Heart left ventricle (tissue), 13 donors: ENCODE measurements around the gene PAGE2.

Source experiments
- POLR2A ChIP-seq, 2 donors: fragments of 450-650 bp; IDR thresholded peaks; one replicate each; pipeline ENCODE4 v1.6.1; 2017; ENCODE audit warnings: antibody characterized with exemption in 2 of 2, mild to moderate bottlenecking in 2 of 2, moderate library complexity in 2 of 2
- TF ChIP-seq, protein P1 (sequence below), 12 donors: fragments of 200-600 bp; sonication (generic) in 4 of 12; IDR thresholded peaks; one replicate each; pipeline versions ENCODE4 v1.5.0 to v1.8.0; 2018 to 2022; ENCODE audit warnings: antibody characterized with exemption in 12 of 12, mild to moderate bottlenecking in 5 of 12
- donor health status: ischemic (EF 13 %, LVEDD 7.1; RV severe dilation, severe dysfunction).
- donor health status: DM: no; HTN: yes; CAD: no.
- donor health status: DM: no; HTN: no; CAD: no.
- donor health status: ischemic (EF 25% LVEDD 6.9; RV normal size, moderate dysfunction).
- donor health status: ischemic (EF 25% LVEDD 5.7; RV mildly dilated, moderate dysfunction).
- donor health status: ischemic (EF 35%, LVEDD 5.7; RV mildly dilated, moderate dysfunction).
- donor health status: nonischemic (EF 11% LVEDD 7.7; RV severe dilation, severe dysfunction).
- donor health status: DM: yes; HTN: yes; CAD: no.
- donor health status: PGD.
- donor health status: ischemic (EF 29% LVEDD 5.4; RV normal size, mild dysfunction).
- donor health status: nonischemic (EF 23%, LVEDD 6.1; RV moderate dilation, normal function).

DNA sequence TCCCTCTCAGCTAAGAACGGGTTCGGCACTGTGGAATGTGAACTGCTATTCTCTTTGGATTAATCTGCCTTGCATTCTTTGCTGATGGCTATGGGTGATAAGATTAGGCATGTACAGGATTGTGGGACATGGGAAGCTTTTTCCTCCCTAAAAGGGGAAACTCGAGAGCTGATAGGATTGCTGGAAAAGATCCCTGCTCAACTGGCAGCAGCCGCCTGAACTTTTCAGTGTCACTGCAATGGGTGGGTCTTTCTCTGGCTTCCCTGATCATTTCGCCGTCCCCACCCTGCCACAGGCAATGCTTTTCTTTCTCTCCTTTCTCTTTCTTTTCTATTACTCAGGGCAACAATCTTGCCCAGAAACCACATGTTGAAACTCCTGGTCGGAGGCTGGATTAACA, 20.5 kb downstream of the PAGE2 start:
- TF ChIP-seq, protein P1, sequence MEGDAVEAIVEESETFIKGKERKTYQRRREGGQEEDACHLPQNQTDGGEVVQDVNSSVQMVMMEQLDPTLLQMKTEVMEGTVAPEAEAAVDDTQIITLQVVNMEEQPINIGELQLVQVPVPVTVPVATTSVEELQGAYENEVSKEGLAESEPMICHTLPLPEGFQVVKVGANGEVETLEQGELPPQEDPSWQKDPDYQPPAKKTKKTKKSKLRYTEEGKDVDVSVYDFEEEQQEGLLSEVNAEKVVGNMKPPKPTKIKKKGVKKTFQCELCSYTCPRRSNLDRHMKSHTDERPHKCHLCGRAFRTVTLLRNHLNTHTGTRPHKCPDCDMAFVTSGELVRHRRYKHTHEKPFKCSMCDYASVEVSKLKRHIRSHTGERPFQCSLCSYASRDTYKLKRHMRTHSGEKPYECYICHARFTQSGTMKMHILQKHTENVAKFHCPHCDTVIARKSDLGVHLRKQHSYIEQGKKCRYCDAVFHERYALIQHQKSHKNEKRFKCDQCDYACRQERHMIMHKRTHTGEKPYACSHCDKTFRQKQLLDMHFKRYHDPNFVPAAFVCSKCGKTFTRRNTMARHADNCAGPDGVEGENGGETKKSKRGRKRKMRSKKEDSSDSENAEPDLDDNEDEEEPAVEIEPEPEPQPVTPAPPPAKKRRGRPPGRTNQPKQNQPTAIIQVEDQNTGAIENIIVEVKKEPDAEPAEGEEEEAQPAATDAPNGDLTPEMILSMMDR (IDR thresholded peaks at IDR 0.05): no peak
- no peak for TF ChIP-seq POLR2A (IDR thresholded peaks at IDR 0.05)
